SU-DHL-6 (cell line): ENCODE measurements around the gene TBC1D8.

Experiments used
- CTCF ChIP-seq: fragments of 200-600 bp; sonication (generic); IDR thresholded peaks from one replicate; pipeline ENCODE4 v1.5.1; 2017; ENCODE audit warnings: antibody characterized with exemption, mild to moderate bottlenecking, low read length, moderate library complexity; ENCODE audit not compliant: insufficient read depth, poor library complexity, severe bottlenecking
- EZH2phosphoT487 ChIP-seq: fragments of 200-600 bp; sonication (generic), shearing (Covaris generic); conservative IDR thresholded peaks from 2 replicates; pipeline ENCODE4 v1.6.1; 2018; ENCODE audit warnings: mild to moderate bottlenecking, antibody characterized with exemption, low read length, moderate library complexity, mixed read lengths

DNA sequence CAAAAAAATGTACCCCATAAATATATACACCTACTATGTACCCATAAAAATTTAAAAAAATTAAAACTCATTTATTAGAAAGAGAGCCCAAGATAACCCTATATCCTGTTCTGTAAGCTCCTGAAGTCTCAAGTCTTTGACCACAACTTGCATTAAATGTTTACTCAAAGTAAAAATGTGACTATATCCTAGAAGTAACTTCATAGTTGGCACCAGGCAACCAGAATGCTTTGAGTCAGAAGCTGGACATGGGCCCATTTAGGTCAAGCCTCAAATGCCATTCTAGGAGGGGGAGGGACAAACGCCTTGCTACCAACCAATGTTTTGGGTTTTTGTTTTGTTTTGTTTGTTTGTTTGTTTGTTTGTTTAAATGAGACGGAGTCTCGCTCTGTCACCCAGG lies 9.3 kb upstream of the TBC1D8 start:
- TF ChIP-seq CTCF (no peak), EZH2phosphoT487 (no peak)
